IMR-90 (cell line): ENCODE measurements around the gene MESP2. TPM values are rescaled to one million over a fixed set of nuclear protein-coding genes. Genes with fewer than 3 reads are reported as not detected.

Experiments
- ATAC-seq: fragments of 200-7000 bp; cut with Tn5 transposase; 2 replicates; pipeline ENCODE4 v1.9.1; 2020; ENCODE audit warnings: low read depth, mild to moderate bottlenecking, moderate library complexity
- BruUV-seq: library from RNA; stranded (reverse); fragments of 400-500 nt; replicated peaks from 2 replicates; lab custom pipeline; 2021; lab: Mats Ljungman, UMichigan
- CTCF ChIA-PET: fragments of 300-600 bp; formaldehyde crosslinking; extraction: SDS; loops from one replicate; lab custom pipeline; 2021; ENCODE audit warnings: antibody characterized with exemption; lab: Yijun Ruan, JAX
- POLR2A ChIA-PET: fragments of 300-600 bp; sonication (Branson Sonifier 250); formaldehyde crosslinking; loops from one replicate; lab custom pipeline; 2022; ENCODE audit warnings: antibody characterized with exemption; ENCODE audit not compliant: unreplicated experiment; lab: Charles Lee
- DNase-seq: peaks from one replicate; pipeline ENCODE4 v3.0.0; 2013
- H2AFZ ChIP-seq: replicated peaks from 2 replicates; pipeline ENCODE3; 2013; ENCODE audit warnings: low read length, mild to moderate bottlenecking; ENCODE audit not compliant: poor library complexity
- H2AK5ac ChIP-seq: 2 replicates; pipeline ENCODE4 v1.6.1; 2013; ENCODE audit warnings: low read depth, low read length, inconsistent platforms
- H2AK9ac ChIP-seq: replicated peaks from 2 replicates; pipeline ENCODE3; 2013; ENCODE audit warnings: mild to moderate bottlenecking, low read depth, low read length, moderate library complexity; ENCODE audit not compliant: poor library complexity
- H2BK120ac ChIP-seq: 2 replicates; pipeline ENCODE4 v1.6.1; 2013; ENCODE audit warnings: low read depth, low read length, inconsistent platforms
- H2BK15ac ChIP-seq: 3 replicates; pipeline ENCODE4 v1.6.1; 2013; ENCODE audit warnings: low read depth, low read length, inconsistent platforms
- H2BK20ac ChIP-seq: 2 replicates; pipeline ENCODE4 v1.6.1; 2013; ENCODE audit warnings: low read depth, mild to moderate bottlenecking, inconsistent platforms, low read length, moderate library complexity
- H2BK5ac ChIP-seq: 2 replicates; pipeline ENCODE4 v1.6.1; 2013; ENCODE audit warnings: mild to moderate bottlenecking, low read depth, low read length, inconsistent platforms; ENCODE audit not compliant: poor library complexity, severe bottlenecking
- H3K14ac ChIP-seq: replicated peaks from 2 replicates; pipeline ENCODE4 v1.6.1; 2013; ENCODE audit warnings: low read depth, low read length, inconsistent platforms
- H3K18ac ChIP-seq: 2 replicates; pipeline ENCODE4 v1.6.1; 2013; ENCODE audit warnings: low read depth, low read length, control low read depth
- H3K23ac ChIP-seq: 2 replicates; pipeline ENCODE4 v1.6.1; 2013; ENCODE audit warnings: low read depth, low read length, inconsistent platforms
- H3K27ac ChIP-seq: 2 replicates; pipeline ENCODE4 v1.5.1; 2013; ENCODE audit warnings: mild to moderate bottlenecking, control low read depth, low read length; ENCODE audit not compliant: insufficient read depth
- H3K27me3 ChIP-seq: 2 replicates; pipeline ENCODE4 v1.6.1; 2013; ENCODE audit warnings: low read length; ENCODE audit not compliant: control insufficient read depth, insufficient read depth
- H3K36me3 ChIP-seq: 2 replicates; pipeline ENCODE4 v1.6.1; 2013; ENCODE audit warnings: low read length, mixed read lengths; ENCODE audit not compliant: control insufficient read depth, insufficient read depth
- H3K4ac ChIP-seq: 2 replicates; pipeline ENCODE4 v1.6.1; 2013; ENCODE audit warnings: low read depth, low read length, inconsistent platforms
- H3K4me1 ChIP-seq: 2 replicates; pipeline ENCODE4 v1.6.1; 2013; ENCODE audit warnings: low read length, mixed read lengths; ENCODE audit not compliant: control insufficient read depth, insufficient read depth
- H3K4me2 ChIP-seq: 2 replicates; pipeline ENCODE4 v1.6.1; 2013; ENCODE audit warnings: low read depth, mild to moderate bottlenecking, control low read depth, low read length, moderate library complexity
- H3K4me3 ChIP-seq: 2 replicates; pipeline ENCODE4 v1.5.1; 2013; ENCODE audit warnings: low read depth, mild to moderate bottlenecking, control low read depth, low read length, moderate library complexity; ENCODE audit not compliant: insufficient read depth
- H3K56ac ChIP-seq: 2 replicates; pipeline ENCODE4 v1.6.1; 2013; ENCODE audit warnings: low read length, inconsistent platforms; ENCODE audit not compliant: insufficient read depth; ENCODE audit errors: extremely low read depth
- H3K79me1 ChIP-seq, 2 experiments: 2 replicates each; pipeline ENCODE4 v1.6.1; 2013; ENCODE audit warnings: low read length in 2 of 2, inconsistent platforms in 1 of 2, low read depth in 1 of 2
- H3K9ac ChIP-seq: 2 replicates; pipeline ENCODE4 v1.6.1; 2013; ENCODE audit warnings: low read depth, low read length, control low read depth
- H3K9me1 ChIP-seq: 2 replicates; pipeline ENCODE4 v1.6.1; 2013; ENCODE audit warnings: low read length, inconsistent platforms; ENCODE audit not compliant: insufficient read depth
- H3K9me3 ChIP-seq: 2 replicates; pipeline ENCODE4 v1.6.1; 2013; ENCODE audit warnings: low read length; ENCODE audit not compliant: control insufficient read depth, insufficient read depth
- H4K20me1 ChIP-seq: 2 replicates; pipeline ENCODE4 v1.6.1; 2013; ENCODE audit warnings: low read length, inconsistent platforms; ENCODE audit not compliant: insufficient read depth
- H4K5ac ChIP-seq: 2 replicates; pipeline ENCODE4 v1.6.1; 2013; ENCODE audit warnings: mild to moderate bottlenecking, low read depth, low read length, control low read depth
- H4K8ac ChIP-seq, 2 experiments: 2 replicates each; pipeline ENCODE4 v1.6.1; 2013; ENCODE audit warnings: low read depth in 2 of 2, low read length in 2 of 2, control low read depth in 1 of 2, inconsistent platforms in 1 of 2
- H4K91ac ChIP-seq: 2 replicates; pipeline ENCODE4 v1.6.1; 2013; ENCODE audit warnings: low read depth, low read length, inconsistent platforms; ENCODE audit not compliant: insufficient read depth
- BHLHE40 ChIP-seq: fragments of 150-350 bp; IDR thresholded peaks from 2 replicates; pipeline ENCODE4 v1.6.1; 2016; ENCODE audit warnings: mild to moderate bottlenecking, low read depth, low read length
- CEBPB ChIP-seq: IDR thresholded peaks from 2 replicates; pipeline ENCODE4 v1.6.1; 2012; ENCODE audit warnings: low read depth, low read length, improper control_type of control experiment
- CHD1 ChIP-seq: IDR thresholded peaks from 2 replicates; pipeline ENCODE4 v1.6.1; 2012; ENCODE audit warnings: low read depth, low read length, improper control_type of control experiment
- FOS ChIP-seq: fragments of 150-350 bp; IDR thresholded peaks from 2 replicates; pipeline ENCODE4 v1.6.1; 2016; ENCODE audit warnings: low read depth, low read length
- MAFK ChIP-seq: IDR thresholded peaks from 2 replicates; pipeline ENCODE4 v1.6.1; 2012; ENCODE audit warnings: low read depth, low read length, improper control_type of control experiment
- MAZ ChIP-seq: IDR thresholded peaks from 2 replicates; pipeline ENCODE4 v1.6.1; 2012; ENCODE audit warnings: low read depth, mild to moderate bottlenecking, low read length, improper control_type of control experiment, moderate library complexity, borderline replicate concordance
- MXI1 ChIP-seq: IDR thresholded peaks from 2 replicates; pipeline ENCODE4 v1.6.1; 2012; ENCODE audit warnings: low read depth, mild to moderate bottlenecking, low read length, moderate library complexity, borderline replicate concordance
- NFE2L2 ChIP-seq: fragments of 150-350 bp; IDR thresholded peaks from 2 replicates; pipeline ENCODE4 v1.6.1; 2016; ENCODE audit warnings: low read depth, mild to moderate bottlenecking, low read length
- POLR2A ChIP-seq: IDR thresholded peaks from 2 replicates; pipeline ENCODE4 v1.6.1; 2012; ENCODE audit warnings: mild to moderate bottlenecking, low read depth, low read length
- RAD21 ChIP-seq: IDR thresholded peaks from 2 replicates; pipeline ENCODE4 v1.6.1; 2012; ENCODE audit warnings: low read length, improper control_type of control experiment
- RCOR1 ChIP-seq: IDR thresholded peaks from 2 replicates; pipeline ENCODE4 v1.6.1; 2012; ENCODE audit warnings: mild to moderate bottlenecking, low read length, improper control_type of control experiment; ENCODE audit not compliant: insufficient replicate concordance
- RFX5 ChIP-seq: IDR thresholded peaks from 2 replicates; pipeline ENCODE4 v1.8.0; 2012; ENCODE audit warnings: low read depth, mild to moderate bottlenecking, low read length, moderate library complexity
- SMC3 ChIP-seq: fragments of 150-350 bp; IDR thresholded peaks from 2 replicates; pipeline ENCODE4 v1.6.1; 2016; ENCODE audit warnings: low read depth, mild to moderate bottlenecking, antibody characterized with exemption, low read length, moderate library complexity
- WGBS, 2 experiments: methylation state at CpG; one replicate each; pipeline versions ENCODE4 v1.1.5 to v1.1.7; 2013; ENCODE audit warnings: missing lambda C conversion rate in 2 of 2; ENCODE audit not compliant: insufficient read length in 1 of 2; ENCODE audit errors: extremely low coverage in 2 of 2; 5-methylcytosine and 5-hydroxymethylcytosine counted together
- dilution Hi-C: fragments of 300-500 bp; cut with HindIII; formaldehyde crosslinking; loops from one replicate; pipeline ENCODE4 v1.14.3; 2018; ENCODE audit warnings: low sequenced_read_pairs; ENCODE audit not compliant: unreplicated experiment
- in situ Hi-C: fragments of 300-500 bp; cut with MboI; formaldehyde crosslinking; loops from 3 replicates; pipeline ENCODE4 v1.14.3; 2019; ENCODE audit warnings: low sequenced_read_pairs, inconsistent platforms, mixed read lengths
- intact Hi-C: fragments of 100-400 bp; cut with micrococcal nuclease; formaldehyde crosslinking; loops from 2 replicates; pipeline ENCODE4 v1.10.0; 2022
- polyA plus RNA-seq, 3 experiments: library from polyadenylated mRNA; depleted of rRNA; stranded (reverse); fragments of >200 nt; gene quantifications; 2 replicates each; pipeline ENCODE4 v1.2.3, GENCODE V29; 2012; ENCODE audit warnings: low replicate concordance in 1 of 3
- total RNA-seq: library from RNA; depleted of rRNA; stranded (reverse); fragments of >200 nt; gene quantifications from 2 replicates; pipeline ENCODE4 v1.2.3, GENCODE V29; 2012
- TF ChIP-seq, protein P1 (sequence below): fragments of 150-350 bp; IDR thresholded peaks from 2 replicates; pipeline ENCODE4 v1.6.1; 2017; ENCODE audit warnings: mild to moderate bottlenecking, antibody characterized with exemption, low read length, low read depth
- TF ChIP-seq, protein P2 (sequence below): conservative IDR thresholded peaks from 2 replicates; pipeline ENCODE4 v1.5.1; 2012; ENCODE audit warnings: mild to moderate bottlenecking, low read depth, low read length, improper control_type of control experiment
- TF ChIP-seq, protein P3 (sequence below): fragments of 150-350 bp; IDR thresholded peaks from 2 replicates; pipeline ENCODE4 v1.6.1; 2016; ENCODE audit warnings: low read depth, mild to moderate bottlenecking, low read length, moderate library complexity, borderline replicate concordance

MESP2 gene
- total and polyA plus RNA-seq, 2 of the 4 experiments (the other 2 are of a cell fraction): 0.18 to 0.32 TPM

DNA sequence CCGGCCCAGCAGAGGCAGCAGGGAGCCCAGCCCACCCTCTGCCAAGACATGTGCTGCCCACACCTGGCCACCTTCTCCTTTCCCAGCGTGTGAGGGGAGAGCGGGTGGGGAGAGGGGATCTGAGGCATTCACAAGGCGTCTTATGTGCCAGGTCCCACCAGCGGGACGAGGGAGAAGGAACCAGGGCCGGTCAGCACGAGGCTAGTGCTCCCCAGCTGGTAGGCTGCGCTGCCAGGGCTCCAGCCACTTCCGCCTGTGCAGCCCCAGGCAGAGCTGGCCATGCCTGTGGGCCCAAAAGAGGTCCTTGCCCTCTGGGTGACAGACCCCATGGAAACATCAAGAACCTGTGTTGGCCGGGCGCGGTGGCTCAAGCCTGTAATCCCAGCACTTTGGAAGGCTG, 31.0 kb upstream of the MESP2 start:
- Histone ChIP-seq H2AFZ (peak overlapping the region; percentile 33), H3K9me1 (no peaks in the 10 kb centered on the region), H3K27me3 (peaks cover 48% of the 10 kb centered on the region), H2BK20ac (no peak overlapping the region), H3K18ac (no peak overlapping the region), H3K4me3 (no peak overlapping the region), H4K8ac (no peak overlapping the region), H3K4ac (no peak overlapping the region), H3K79me1 (no peaks in the 10 kb centered on the region), H4K91ac (no peak overlapping the region), H3K9me3 (no peaks in the 10 kb centered on the region), H3K36me3 (no peaks in the 10 kb centered on the region), H3K9ac (no peak overlapping the region), H3K27ac (no peak overlapping the region), H2BK120ac (no peak overlapping the region), H2BK15ac (no peak overlapping the region), H3K4me2 (no peak overlapping the region), H2AK9ac (no peak overlapping the region), H3K4me1 (no peaks in the 10 kb centered on the region), H3K14ac (no peak overlapping the region), H4K20me1 (no peaks in the 10 kb centered on the region), H3K56ac (no peak overlapping the region), H3K23ac (no peak overlapping the region), H2BK5ac (no peak overlapping the region), H2AK5ac (no peak overlapping the region), H4K5ac (no peak overlapping the region)
- ChIA-PET POLR2A (no interaction called here), CTCF (no interaction called here)
- in situ Hi-C loops: no loop called here
- DNase-seq: no peak
- dilution Hi-C loops: no loop called here
- no peak for TF ChIP-seq MXI1
- TF ChIP-seq BHLHE40: no peak
- no peak for TF ChIP-seq RAD21
- no peak for TF ChIP-seq CEBPB
- TF ChIP-seq, protein P1, sequence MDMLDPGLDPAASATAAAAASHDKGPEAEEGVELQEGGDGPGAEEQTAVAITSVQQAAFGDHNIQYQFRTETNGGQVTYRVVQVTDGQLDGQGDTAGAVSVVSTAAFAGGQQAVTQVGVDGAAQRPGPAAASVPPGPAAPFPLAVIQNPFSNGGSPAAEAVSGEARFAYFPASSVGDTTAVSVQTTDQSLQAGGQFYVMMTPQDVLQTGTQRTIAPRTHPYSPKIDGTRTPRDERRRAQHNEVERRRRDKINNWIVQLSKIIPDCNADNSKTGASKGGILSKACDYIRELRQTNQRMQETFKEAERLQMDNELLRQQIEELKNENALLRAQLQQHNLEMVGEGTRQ: no peak
- TF ChIP-seq RFX5: no peak
- no peak for TF ChIP-seq RCOR1
- TF ChIP-seq POLR2A: no peak
- no peak for TF ChIP-seq SMC3
- no peak for TF ChIP-seq MAFK
- no peak for TF ChIP-seq CHD1
- TF ChIP-seq MAZ: no peak
- TF ChIP-seq, protein P2, sequence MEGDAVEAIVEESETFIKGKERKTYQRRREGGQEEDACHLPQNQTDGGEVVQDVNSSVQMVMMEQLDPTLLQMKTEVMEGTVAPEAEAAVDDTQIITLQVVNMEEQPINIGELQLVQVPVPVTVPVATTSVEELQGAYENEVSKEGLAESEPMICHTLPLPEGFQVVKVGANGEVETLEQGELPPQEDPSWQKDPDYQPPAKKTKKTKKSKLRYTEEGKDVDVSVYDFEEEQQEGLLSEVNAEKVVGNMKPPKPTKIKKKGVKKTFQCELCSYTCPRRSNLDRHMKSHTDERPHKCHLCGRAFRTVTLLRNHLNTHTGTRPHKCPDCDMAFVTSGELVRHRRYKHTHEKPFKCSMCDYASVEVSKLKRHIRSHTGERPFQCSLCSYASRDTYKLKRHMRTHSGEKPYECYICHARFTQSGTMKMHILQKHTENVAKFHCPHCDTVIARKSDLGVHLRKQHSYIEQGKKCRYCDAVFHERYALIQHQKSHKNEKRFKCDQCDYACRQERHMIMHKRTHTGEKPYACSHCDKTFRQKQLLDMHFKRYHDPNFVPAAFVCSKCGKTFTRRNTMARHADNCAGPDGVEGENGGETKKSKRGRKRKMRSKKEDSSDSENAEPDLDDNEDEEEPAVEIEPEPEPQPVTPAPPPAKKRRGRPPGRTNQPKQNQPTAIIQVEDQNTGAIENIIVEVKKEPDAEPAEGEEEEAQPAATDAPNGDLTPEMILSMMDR: no peak
- TF ChIP-seq NFE2L2: no peak
- TF ChIP-seq, protein P3, sequence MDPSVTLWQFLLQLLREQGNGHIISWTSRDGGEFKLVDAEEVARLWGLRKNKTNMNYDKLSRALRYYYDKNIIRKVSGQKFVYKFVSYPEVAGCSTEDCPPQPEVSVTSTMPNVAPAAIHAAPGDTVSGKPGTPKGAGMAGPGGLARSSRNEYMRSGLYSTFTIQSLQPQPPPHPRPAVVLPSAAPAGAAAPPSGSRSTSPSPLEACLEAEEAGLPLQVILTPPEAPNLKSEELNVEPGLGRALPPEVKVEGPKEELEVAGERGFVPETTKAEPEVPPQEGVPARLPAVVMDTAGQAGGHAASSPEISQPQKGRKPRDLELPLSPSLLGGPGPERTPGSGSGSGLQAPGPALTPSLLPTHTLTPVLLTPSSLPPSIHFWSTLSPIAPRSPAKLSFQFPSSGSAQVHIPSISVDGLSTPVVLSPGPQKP: no peak
- no peak for TF ChIP-seq FOS
- intact Hi-C loops: no loop called here
- 83% methylated on average over 7 of the region's 13 CpGs; no CpG with 5 or more reads in 1 of the 2 experiments for WGBS, 2 experiments
- BruUV-seq: no TSS peak
- ATAC-seq: no peak
